Cardiac muscle cell (in vitro differentiated cells and primary cell): Measurements from ENCODE around the gene BCORL1. TPM values are rescaled to one million over a fixed set of nuclear protein-coding genes. Genes with fewer than 3 reads are reported as not detected.

ENCODE experiments used
- DNase-seq, 2 donors: peaks; one replicate each; pipeline versions ENCODE4 v3.0.0 to v3.0.0-alpha.2; 2010 to 2017; ENCODE audit warnings: low read depth in 1 of 2, low spot score in 1 of 2
- H3K27ac ChIP-seq: fragments of 200-600 bp; sonication (generic); 2 replicates; pipeline ENCODE4 v1.5.1; 2016
- H3K27me3 ChIP-seq: fragments of 200-600 bp; sonication (generic); 2 replicates; pipeline ENCODE4 v1.6.0; 2016; ENCODE audit warnings: control low read depth
- H3K36me3 ChIP-seq: fragments of 200-600 bp; sonication (generic); 2 replicates; pipeline ENCODE4 v1.5.1; 2016; ENCODE audit warnings: control low read depth
- H3K4me1 ChIP-seq: fragments of 200-600 bp; sonication (generic); 2 replicates; pipeline ENCODE4 v1.8.1; 2017; ENCODE audit warnings: low read depth, mild to moderate bottlenecking, mixed run types
- H3K4me3 ChIP-seq: fragments of 200-600 bp; sonication (generic); 2 replicates; pipeline ENCODE4 v1.5.1; 2016; ENCODE audit warnings: mild to moderate bottlenecking
- H3K9me3 ChIP-seq: fragments of 200-600 bp; sonication (generic); 2 replicates; pipeline ENCODE4 v1.5.1; 2017; ENCODE audit warnings: low read depth, mild to moderate bottlenecking, control low read depth
- polyA plus RNA-seq: library from polyadenylated mRNA; unstranded; fragments of >200 nt; fragmentation: Nextera tagmentation; extraction: Ambion mirVana; gene quantifications from 2 replicates; pipeline ENCODE4 v1.2.1, GENCODE V29; 2016
- total RNA-seq: library from RNA; depleted of rRNA; stranded (reverse); fragments of >200 nt; gene quantifications from 2 replicates; pipeline ENCODE4 v1.2.3, GENCODE V29; 2016
- TF ChIP-seq, protein P1 (sequence below): IDR thresholded peaks from 2 replicates; pipeline ENCODE4 v1.5.1; 2012; ENCODE audit warnings: low read depth, mild to moderate bottlenecking, low read length

BCORL1 gene
- total and polyA plus RNA-seq, 2 experiments from 2014 or later, result 8.7 to 10.7 TPM

- Histone ChIP-seq H3K27ac (no peak overlapping the region), H3K27me3 (peaks cover 15% of the 10 kb centered on the region), H3K9me3 (no peaks in the 10 kb centered on the region), H3K36me3 (no peaks in the 10 kb centered on the region), H3K4me1 (no peaks in the 10 kb centered on the region), H3K4me3 (no peak overlapping the region)
- no peak for DNase-seq
- TF ChIP-seq, protein P1, sequence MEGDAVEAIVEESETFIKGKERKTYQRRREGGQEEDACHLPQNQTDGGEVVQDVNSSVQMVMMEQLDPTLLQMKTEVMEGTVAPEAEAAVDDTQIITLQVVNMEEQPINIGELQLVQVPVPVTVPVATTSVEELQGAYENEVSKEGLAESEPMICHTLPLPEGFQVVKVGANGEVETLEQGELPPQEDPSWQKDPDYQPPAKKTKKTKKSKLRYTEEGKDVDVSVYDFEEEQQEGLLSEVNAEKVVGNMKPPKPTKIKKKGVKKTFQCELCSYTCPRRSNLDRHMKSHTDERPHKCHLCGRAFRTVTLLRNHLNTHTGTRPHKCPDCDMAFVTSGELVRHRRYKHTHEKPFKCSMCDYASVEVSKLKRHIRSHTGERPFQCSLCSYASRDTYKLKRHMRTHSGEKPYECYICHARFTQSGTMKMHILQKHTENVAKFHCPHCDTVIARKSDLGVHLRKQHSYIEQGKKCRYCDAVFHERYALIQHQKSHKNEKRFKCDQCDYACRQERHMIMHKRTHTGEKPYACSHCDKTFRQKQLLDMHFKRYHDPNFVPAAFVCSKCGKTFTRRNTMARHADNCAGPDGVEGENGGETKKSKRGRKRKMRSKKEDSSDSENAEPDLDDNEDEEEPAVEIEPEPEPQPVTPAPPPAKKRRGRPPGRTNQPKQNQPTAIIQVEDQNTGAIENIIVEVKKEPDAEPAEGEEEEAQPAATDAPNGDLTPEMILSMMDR, result no peak
These were observed 24.4 kb upstream of the BCORL1 start for GRCh38 chrX:129958083-129958465.

GRCh38 chrX:129958814-129959492 lies 23.5 kb upstream of the BCORL1 start:
- TF ChIP-seq, protein P1, result no peak
- no peaks in the 10 kb centered on the region for H3K36me3 ChIP-seq
- no peak overlapping the region for H3K27ac ChIP-seq
- no peak overlapping the region for H3K4me3 ChIP-seq
- H3K27me3 ChIP-seq, result peaks cover 15% of the 10 kb centered on the region
- no peaks in the 10 kb centered on the region for H3K4me1 ChIP-seq
- no peak for DNase-seq
- H3K9me3 ChIP-seq, result no peaks in the 10 kb centered on the region

DNA sequence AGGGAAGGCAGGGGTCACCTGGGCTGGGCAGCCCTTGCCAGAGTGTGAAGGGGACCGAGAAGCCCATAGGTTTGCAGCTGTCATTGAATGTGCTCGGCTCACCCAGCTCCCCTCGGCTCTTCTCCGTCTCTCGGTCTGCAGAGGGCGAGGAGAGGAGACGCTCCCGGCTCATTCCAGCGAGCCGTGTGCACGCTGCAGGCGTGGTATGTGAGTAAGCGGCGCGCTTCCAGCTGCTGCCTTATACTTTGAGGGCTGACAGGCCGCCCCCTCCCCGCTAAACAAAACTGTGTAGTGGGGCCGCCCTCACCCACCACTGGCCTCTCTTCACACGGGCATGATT lies 23.0 kb upstream of the BCORL1 start:
- peaks cover 15% of the 10 kb centered on the region for H3K27me3 ChIP-seq
- no peaks in the 10 kb centered on the region for H3K4me1 ChIP-seq
- no peaks in the 10 kb centered on the region for H3K9me3 ChIP-seq
- peak; percentile 31 to 59 for DNase-seq
- TF ChIP-seq, protein P1, result no peak
- H3K4me3 ChIP-seq, result no peak overlapping the region
- H3K36me3 ChIP-seq, result no peaks in the 10 kb centered on the region
- H3K27ac ChIP-seq, result no peak overlapping the region

- peaks cover 8% of the 10 kb centered on the region for H3K27me3 ChIP-seq
- no peak overlapping the region for H3K27ac ChIP-seq
- no peaks in the 10 kb centered on the region for H3K9me3 ChIP-seq
- H3K4me1 ChIP-seq, result no peaks in the 10 kb centered on the region
- peak in 1 of 2 donors; percentile 75 for DNase-seq
- TF ChIP-seq, protein P1, result no peak
- no peaks in the 10 kb centered on the region for H3K36me3 ChIP-seq
- H3K4me3 ChIP-seq, result peak overlapping the region; percentile 7
These were observed 21.0 kb upstream of the BCORL1 start for GRCh38 chrX:129961180-129962083.

- TF ChIP-seq, protein P1, result no peak
- H3K9me3 ChIP-seq, result no peaks in the 10 kb centered on the region
- no peaks in the 10 kb centered on the region for H3K27me3 ChIP-seq
- no peak overlapping the region for H3K27ac ChIP-seq
- no peaks in the 10 kb centered on the region for H3K4me1 ChIP-seq
- DNase-seq, result no peak
- H3K4me3 ChIP-seq, result no peak overlapping the region
- H3K36me3 ChIP-seq, result no peaks in the 10 kb centered on the region
These were observed 18.7 kb upstream of the BCORL1 start for GRCh38 chrX:129963729-129964128.
